Measurements from ENCODE around the gene PKP1. TPM values are rescaled to one million over a fixed set of nuclear protein-coding genes. Genes with fewer than 3 reads are reported as not detected.

The PKP1 gene
- total RNA-seq, 4 donors from 2014 or later: 0.11 to 0.94 (median 0.54) TPM; not detected in 1

- Histone ChIP-seq H3K27me3 (no peaks in the 10 kb centered on the region), H3K4me3 (replicated peaks in 1 of 3) (no peak overlapping the region), H3K9me3 (no peaks in the 10 kb centered on the region), H3K36me3 (no peaks in the 10 kb centered on the region), H3K4me1 (peaks cover 11 to 28% of the 10 kb centered on the region in 2 donors), H3K27ac (peak overlapping the region in 2 of 3 donors; percentile 14 to 29)
- no peak for TF ChIP-seq POLR2A (IDR thresholded peaks at IDR 0.05)
- no peak for TF ChIP-seq CTCF (IDR thresholded peaks at IDR 0.05)
- peak; percentile 95 for DNase-seq
- intact Hi-C loops (cut with DNase I): no loop called here
- WGBS, 2 donors: 21 to 35% methylated on average over 7 of the region's 7 CpGs
Measured at GRCh38 chr1:201381130-201381529, 97.8 kb downstream of the PKP1 start.

Other genes with a start within 250 kb of the PKP1 start
- gene CACNA1S, start 171.1 kb upstream of the PKP1 start, total RNA-seq: not detected
- not detected for gene ASCL5, start 156.3 kb upstream of the PKP1 start, total RNA-seq
- gene TMEM9, start 129.0 kb upstream of the PKP1 start, total RNA-seq: 100 to 1,000 TPM in 3 of 4 donors, 10 to 100 TPM in 1; 88.9 to 190 (median 133) TPM
- 10 to 100 TPM; 16.2 to 78.6 (median 33.0) TPM for gene IGFN1, start 92.7 kb upstream of the PKP1 start, total RNA-seq
- under 1 TPM in 1 of 4 donors, not detected in 3; 0.24 TPM for gene TNNT2, start 94.2 kb downstream of the PKP1 start, total RNA-seq
- gene LAD1, start 115.8 kb downstream of the PKP1 start, total RNA-seq: 1 to 10 TPM; 2.9 to 7.4 (median 5.1) TPM
- not detected for gene TNNI1, start 138.2 kb downstream of the PKP1 start, total RNA-seq
- gene PHLDA3, start 185.7 kb downstream of the PKP1 start, total RNA-seq: 10 to 100 TPM; 17.2 to 33.3 (median 21.6) TPM
- 100 to 1,000 TPM; 285 to 835 (median 454) TPM for gene CSRP1, start 223.6 kb downstream of the PKP1 start, total RNA-seq